H9 (cell line): ENCODE results near the gene DIP2C. TPM values are rescaled to one million over a fixed set of nuclear protein-coding genes. Genes with fewer than 3 reads are reported as not detected.

Source experiments
- DNase-seq: peaks from one replicate; pipeline ENCODE4 v3.0.0-alpha.2; 2017
- H2AFZ ChIP-seq: one replicate; pipeline ENCODE4 v1.6.1; 2013; ENCODE audit warnings: mild to moderate bottlenecking, low read length, control low read depth, moderate library complexity
- H2AK5ac ChIP-seq: 2 replicates; pipeline ENCODE4 v1.6.1; 2013; ENCODE audit warnings: low read length, control low read depth, mixed read lengths; ENCODE audit not compliant: insufficient read length
- H2BK120ac ChIP-seq: one replicate; pipeline ENCODE4 v1.6.1; 2013; ENCODE audit warnings: low read depth, mild to moderate bottlenecking, low read length, control low read depth, inconsistent platforms; ENCODE audit not compliant: poor library complexity, severe bottlenecking
- H2BK12ac ChIP-seq: 2 replicates; pipeline ENCODE4 v1.6.1; 2013; ENCODE audit warnings: low read length, control low read depth, mixed read lengths, low read depth; ENCODE audit not compliant: insufficient read length
- H2BK15ac ChIP-seq: 2 replicates; pipeline ENCODE4 v1.6.1; 2013; ENCODE audit warnings: low read depth, low read length, control low read depth
- H2BK20ac ChIP-seq: one replicate; pipeline ENCODE4 v1.6.1; 2013; ENCODE audit warnings: low read depth, mild to moderate bottlenecking, low read length, control low read depth, inconsistent platforms; ENCODE audit not compliant: poor library complexity, severe bottlenecking
- H2BK5ac ChIP-seq: 2 replicates; pipeline ENCODE4 v1.6.1; 2013; ENCODE audit warnings: low read length, control low read depth, mixed read lengths; ENCODE audit not compliant: insufficient read length
- H3K14ac ChIP-seq: 2 replicates; pipeline ENCODE4 v1.6.1; 2013; ENCODE audit warnings: low read length, control low read depth; ENCODE audit not compliant: insufficient read depth
- H3K18ac ChIP-seq: 2 replicates; pipeline ENCODE4 v1.6.1; 2013; ENCODE audit warnings: low read depth, mild to moderate bottlenecking, mixed read lengths, low read length, control low read depth; ENCODE audit not compliant: insufficient read length
- H3K23ac ChIP-seq: 2 replicates; pipeline ENCODE4 v1.6.1; 2013; ENCODE audit warnings: low read length, control low read depth, mixed read lengths, low read depth; ENCODE audit not compliant: insufficient read length
- H3K23me2 ChIP-seq: 2 replicates; pipeline ENCODE4 v1.6.1; 2013; ENCODE audit warnings: low read depth, mild to moderate bottlenecking, mixed read lengths, low read length, control low read depth; ENCODE audit not compliant: insufficient read length, poor library complexity, severe bottlenecking
- H3K27ac ChIP-seq: 2 replicates; pipeline ENCODE4 v1.5.1; 2013; ENCODE audit warnings: low read length, control low read depth, mixed read lengths, low read depth; ENCODE audit not compliant: insufficient read length
- H3K27me3 ChIP-seq: 2 replicates; pipeline ENCODE4 v1.6.1; 2013; ENCODE audit warnings: low read length, control low read depth, inconsistent platforms; ENCODE audit not compliant: insufficient read depth
- H3K4ac ChIP-seq: 2 replicates; pipeline ENCODE4 v1.6.1; 2013; ENCODE audit warnings: low read depth, mild to moderate bottlenecking, control low read depth, inconsistent platforms, low read length, moderate library complexity
- H3K4me1 ChIP-seq: 2 replicates; pipeline ENCODE4 v1.6.1; 2013; ENCODE audit warnings: low read length, control low read depth, inconsistent platforms; ENCODE audit not compliant: insufficient read depth
- H3K4me2 ChIP-seq: 2 replicates; pipeline ENCODE4 v1.6.1; 2013; ENCODE audit warnings: low read length, control low read depth, mixed read lengths; ENCODE audit not compliant: insufficient read length, insufficient read depth
- H3K56ac ChIP-seq: 2 replicates; pipeline ENCODE4 v1.6.1; 2013; ENCODE audit warnings: low read depth, mild to moderate bottlenecking, mixed read lengths, low read length, control low read depth; ENCODE audit not compliant: insufficient read length
- H3K79me1 ChIP-seq: 2 replicates; pipeline ENCODE4 v1.6.1; 2013; ENCODE audit warnings: low read depth, mild to moderate bottlenecking, moderate library complexity, low read length, control low read depth, inconsistent platforms; ENCODE audit not compliant: insufficient read depth, poor library complexity, severe bottlenecking
- H3K79me2 ChIP-seq: 2 replicates; pipeline ENCODE4 v1.6.1; 2013; ENCODE audit warnings: low read length, control low read depth, inconsistent platforms; ENCODE audit not compliant: insufficient read depth
- H3K9ac ChIP-seq: 2 replicates; pipeline ENCODE4 v1.6.1; 2013; ENCODE audit warnings: low read length, control low read depth, mixed read lengths; ENCODE audit not compliant: insufficient read length; ENCODE audit errors: extremely low read depth
- H3K9me3 ChIP-seq: one replicate; pipeline ENCODE4 v1.6.1; 2013; ENCODE audit warnings: low read depth, low read length, inconsistent platforms; ENCODE audit not compliant: control insufficient read depth
- H3T11ph ChIP-seq: one replicate; pipeline ENCODE4 v1.6.1; 2013; ENCODE audit warnings: mild to moderate bottlenecking, low read length, control low read depth, inconsistent platforms
- H4K20me1 ChIP-seq: one replicate; pipeline ENCODE4 v1.6.1; 2013; ENCODE audit not compliant: control insufficient read depth, insufficient read length, insufficient read depth
- H4K5ac ChIP-seq: 2 replicates; pipeline ENCODE4 v1.6.1; 2013; ENCODE audit warnings: low read depth, mild to moderate bottlenecking, mixed read lengths, low read length, control low read depth; ENCODE audit not compliant: insufficient read length
- H4K8ac ChIP-seq: replicated peaks from 2 replicates; pipeline ENCODE4 v1.6.1; 2013; ENCODE audit warnings: low read length, control low read depth, mixed read lengths, low read depth; ENCODE audit not compliant: insufficient read length
- H4K91ac ChIP-seq: 2 replicates; pipeline ENCODE4 v1.6.1; 2013; ENCODE audit warnings: low read depth, mild to moderate bottlenecking, moderate library complexity, mixed read lengths, low read length, control low read depth; ENCODE audit not compliant: insufficient read length
- H3K27ac Mint-ChIP-seq, 3 experiments: 2 replicates in 2 of 3; 3 replicates in 1 of 3; pipeline ENCODE4 v1.8.0; 2020 to 2021; ENCODE audit warnings: mixed read lengths in 3 of 3, mild to moderate bottlenecking in 1 of 3, moderate library complexity in 1 of 3
- H3K27me3 Mint-ChIP-seq: 2 replicates; pipeline ENCODE4 v1.8.0; 2021; ENCODE audit warnings: low read depth, mild to moderate bottlenecking, moderate library complexity, mixed read lengths
- H3K36me3 Mint-ChIP-seq, 3 experiments: 2 replicates in 2 of 3; 3 replicates in 1 of 3; pipeline ENCODE4 v1.8.0; 2020 to 2021; ENCODE audit warnings: low read depth in 3 of 3, mixed read lengths in 3 of 3; ENCODE audit not compliant: insufficient read depth in 1 of 3
- H3K4me1 Mint-ChIP-seq, 2 experiments: 2 replicates each; pipeline ENCODE4 v1.8.0; 2020; ENCODE audit warnings: mixed read lengths in 2 of 2
- H3K4me3 Mint-ChIP-seq, 2 experiments: 2 replicates in 1 of 2; 3 replicates in 1 of 2; pipeline ENCODE4 v1.8.0; 2020 to 2021; ENCODE audit warnings: mild to moderate bottlenecking in 2 of 2, mixed read lengths in 2 of 2, moderate library complexity in 1 of 2
- H3K9me3 Mint-ChIP-seq, 2 experiments: 2 replicates in 1 of 2; 3 replicates in 1 of 2; pipeline ENCODE4 v1.8.0; 2020; ENCODE audit warnings: mild to moderate bottlenecking in 2 of 2, mixed read lengths in 2 of 2, moderate library complexity in 1 of 2
- WGBS: extraction: QIAGEN DNeasy Blood & Tissue Kit; methylation state at CpG from one replicate; pipeline ENCODE4 v1.1.7; 2013; ENCODE audit warnings: missing lambda C conversion rate, low lambda C conversion rate, mixed read lengths; ENCODE audit not compliant: insufficient read length; ENCODE audit errors: extremely low coverage; 5-methylcytosine and 5-hydroxymethylcytosine counted together
- total RNA-seq: library from RNA; stranded (reverse); gene quantifications from 2 replicates; pipeline ENCODE4 v1.2.1, GENCODE V29; 2021
- TF ChIP-seq, protein P1 (sequence below): fragments of 200-600 bp; sonication (generic); conservative IDR thresholded peaks from 3 replicates; pipeline ENCODE4 v1.8.0; 2021; ENCODE audit warnings: antibody characterized with exemption, mild to moderate bottlenecking

DIP2C gene
- total RNA-seq, 1 experiment from 2014 or later = 7.9 TPM

DNA sequence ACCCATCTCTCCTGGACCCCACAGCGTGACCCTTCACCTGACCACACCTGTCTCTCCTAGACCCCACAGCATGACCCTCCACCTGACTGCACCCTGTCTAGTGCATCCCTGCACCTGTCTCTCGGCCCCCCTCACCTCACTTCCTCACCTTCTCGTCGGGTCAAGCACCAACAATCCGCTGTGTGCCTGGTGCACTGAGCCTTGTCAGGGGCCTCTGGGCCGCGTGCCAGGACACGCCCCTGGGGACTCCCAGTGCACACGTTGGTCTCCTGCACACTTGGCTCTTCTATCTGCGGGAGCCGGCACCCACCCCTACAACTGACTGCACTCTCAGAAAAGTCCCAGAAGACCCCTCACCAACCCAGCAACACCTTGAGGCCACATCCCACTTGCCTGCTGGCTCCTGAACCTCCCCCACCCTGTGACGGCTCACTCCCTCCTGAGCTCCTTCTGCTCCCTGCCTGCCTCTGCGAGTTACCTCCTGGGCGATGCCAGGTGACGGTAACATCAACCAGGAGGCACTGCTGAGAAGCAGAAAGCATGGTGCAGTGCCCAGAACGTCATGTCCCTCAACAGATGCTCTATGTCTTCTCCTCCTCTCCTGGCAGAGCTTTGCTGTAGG lies 147.6 kb downstream of the DIP2C start:
- H3K14ac ChIP-seq = peak overlapping the region; percentile 21; the same call in 1 of the 2 replicates
- H3K36me3 Mint-ChIP-seq = no peaks in the 10 kb centered on the region; a peak in 1 of 7 replicates
- H3K9me3 Mint-ChIP-seq = no peaks in the 10 kb centered on the region
- H3K27ac ChIP-seq = no peak overlapping the region
- no peak overlapping the region for H2BK120ac ChIP-seq
- H3K79me2 ChIP-seq = no peaks in the 10 kb centered on the region
- no peaks in the 10 kb centered on the region for H3K27me3 ChIP-seq
- H2BK5ac ChIP-seq = no peak overlapping the region
- H3K4ac ChIP-seq = no peak overlapping the region
- H3K23ac ChIP-seq = no peak overlapping the region
- no peak overlapping the region for H2AK5ac ChIP-seq
- peak overlapping the region; percentile 27 to 92 (median 66); a peak in 5 of 7 replicates for H3K27ac Mint-ChIP-seq
- H3K9me3 ChIP-seq = no peaks in the 10 kb centered on the region
- no peak overlapping the region for H4K8ac ChIP-seq
- H2BK20ac ChIP-seq = no peak overlapping the region
- no peak overlapping the region for H3K9ac ChIP-seq
- no peaks in the 10 kb centered on the region for H3K23me2 ChIP-seq
- H2BK15ac ChIP-seq = no peak overlapping the region
- H3K18ac ChIP-seq = no peak overlapping the region
- H3K4me1 Mint-ChIP-seq = peaks cover 10 to 11% of the 10 kb centered on the region in 2 experiments
- H3K56ac ChIP-seq = no peak overlapping the region
- no peaks in the 10 kb centered on the region; the same call in 1 of the 2 replicates for H3K4me1 ChIP-seq
- no peak overlapping the region for H2AFZ ChIP-seq
- no peak overlapping the region for H3K4me2 ChIP-seq
- no peak overlapping the region for H2BK12ac ChIP-seq
- H4K5ac ChIP-seq = no peak overlapping the region
- DNase-seq = no peak
- no CpG with 5 or more reads among the region's 16 CpGs for WGBS
- TF ChIP-seq, protein P1, sequence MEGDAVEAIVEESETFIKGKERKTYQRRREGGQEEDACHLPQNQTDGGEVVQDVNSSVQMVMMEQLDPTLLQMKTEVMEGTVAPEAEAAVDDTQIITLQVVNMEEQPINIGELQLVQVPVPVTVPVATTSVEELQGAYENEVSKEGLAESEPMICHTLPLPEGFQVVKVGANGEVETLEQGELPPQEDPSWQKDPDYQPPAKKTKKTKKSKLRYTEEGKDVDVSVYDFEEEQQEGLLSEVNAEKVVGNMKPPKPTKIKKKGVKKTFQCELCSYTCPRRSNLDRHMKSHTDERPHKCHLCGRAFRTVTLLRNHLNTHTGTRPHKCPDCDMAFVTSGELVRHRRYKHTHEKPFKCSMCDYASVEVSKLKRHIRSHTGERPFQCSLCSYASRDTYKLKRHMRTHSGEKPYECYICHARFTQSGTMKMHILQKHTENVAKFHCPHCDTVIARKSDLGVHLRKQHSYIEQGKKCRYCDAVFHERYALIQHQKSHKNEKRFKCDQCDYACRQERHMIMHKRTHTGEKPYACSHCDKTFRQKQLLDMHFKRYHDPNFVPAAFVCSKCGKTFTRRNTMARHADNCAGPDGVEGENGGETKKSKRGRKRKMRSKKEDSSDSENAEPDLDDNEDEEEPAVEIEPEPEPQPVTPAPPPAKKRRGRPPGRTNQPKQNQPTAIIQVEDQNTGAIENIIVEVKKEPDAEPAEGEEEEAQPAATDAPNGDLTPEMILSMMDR = no peak
- H3K27me3 Mint-ChIP-seq = no peaks in the 10 kb centered on the region; the same call in 1 of the 2 replicates
- no peaks in the 10 kb centered on the region for H3K79me1 ChIP-seq
- H4K20me1 ChIP-seq = no peaks in the 10 kb centered on the region
- H3K4me3 Mint-ChIP-seq = no peak overlapping the region
- H3T11ph ChIP-seq = no peak overlapping the region
- no peak overlapping the region for H4K91ac ChIP-seq
